IMR-90 (cell line): ENCODE data around the gene SHC4. TPM values are rescaled to one million over a fixed set of nuclear protein-coding genes. Genes with fewer than 3 reads are reported as not detected.

Experiments used
- ATAC-seq: fragments of 200-7000 bp; cut with Tn5 transposase; 2 replicates; pipeline ENCODE4 v1.9.1; 2020; ENCODE audit warnings: low read depth, mild to moderate bottlenecking, moderate library complexity
- BruUV-seq: library from RNA; stranded (reverse); fragments of 400-500 nt; replicated peaks from 2 replicates; lab custom pipeline; 2021; lab: Mats Ljungman, UMichigan
- CTCF ChIA-PET: fragments of 300-600 bp; formaldehyde crosslinking; extraction: SDS; loops from one replicate; lab custom pipeline; 2021; ENCODE audit warnings: antibody characterized with exemption; lab: Yijun Ruan, JAX
- POLR2A ChIA-PET: fragments of 300-600 bp; sonication (Branson Sonifier 250); formaldehyde crosslinking; loops from one replicate; lab custom pipeline; 2022; ENCODE audit warnings: antibody characterized with exemption; ENCODE audit not compliant: unreplicated experiment; lab: Charles Lee
- DNase-seq: peaks from one replicate; pipeline ENCODE4 v3.0.0; 2013
- H2AFZ ChIP-seq: replicated peaks from 2 replicates; pipeline ENCODE3; 2013; ENCODE audit warnings: low read length, mild to moderate bottlenecking; ENCODE audit not compliant: poor library complexity
- H2AK5ac ChIP-seq: 2 replicates; pipeline ENCODE4 v1.6.1; 2013; ENCODE audit warnings: low read depth, low read length, inconsistent platforms
- H2AK9ac ChIP-seq: replicated peaks from 2 replicates; pipeline ENCODE3; 2013; ENCODE audit warnings: mild to moderate bottlenecking, low read depth, low read length, moderate library complexity; ENCODE audit not compliant: poor library complexity
- H2BK120ac ChIP-seq: 2 replicates; pipeline ENCODE4 v1.6.1; 2013; ENCODE audit warnings: low read depth, low read length, inconsistent platforms
- H2BK15ac ChIP-seq: 3 replicates; pipeline ENCODE4 v1.6.1; 2013; ENCODE audit warnings: low read depth, low read length, inconsistent platforms
- H2BK20ac ChIP-seq: 2 replicates; pipeline ENCODE4 v1.6.1; 2013; ENCODE audit warnings: low read depth, mild to moderate bottlenecking, inconsistent platforms, low read length, moderate library complexity
- H2BK5ac ChIP-seq: 2 replicates; pipeline ENCODE4 v1.6.1; 2013; ENCODE audit warnings: mild to moderate bottlenecking, low read depth, low read length, inconsistent platforms; ENCODE audit not compliant: poor library complexity, severe bottlenecking
- H3K14ac ChIP-seq: replicated peaks from 2 replicates; pipeline ENCODE4 v1.6.1; 2013; ENCODE audit warnings: low read depth, low read length, inconsistent platforms
- H3K18ac ChIP-seq: 2 replicates; pipeline ENCODE4 v1.6.1; 2013; ENCODE audit warnings: low read depth, low read length, control low read depth
- H3K23ac ChIP-seq: 2 replicates; pipeline ENCODE4 v1.6.1; 2013; ENCODE audit warnings: low read depth, low read length, inconsistent platforms
- H3K27ac ChIP-seq: 2 replicates; pipeline ENCODE4 v1.5.1; 2013; ENCODE audit warnings: mild to moderate bottlenecking, control low read depth, low read length; ENCODE audit not compliant: insufficient read depth
- H3K27me3 ChIP-seq: 2 replicates; pipeline ENCODE4 v1.6.1; 2013; ENCODE audit warnings: low read length; ENCODE audit not compliant: control insufficient read depth, insufficient read depth
- H3K36me3 ChIP-seq: 2 replicates; pipeline ENCODE4 v1.6.1; 2013; ENCODE audit warnings: low read length, mixed read lengths; ENCODE audit not compliant: control insufficient read depth, insufficient read depth
- H3K4ac ChIP-seq: 2 replicates; pipeline ENCODE4 v1.6.1; 2013; ENCODE audit warnings: low read depth, low read length, inconsistent platforms
- H3K4me1 ChIP-seq: 2 replicates; pipeline ENCODE4 v1.6.1; 2013; ENCODE audit warnings: low read length, mixed read lengths; ENCODE audit not compliant: control insufficient read depth, insufficient read depth
- H3K4me2 ChIP-seq: 2 replicates; pipeline ENCODE4 v1.6.1; 2013; ENCODE audit warnings: low read depth, mild to moderate bottlenecking, control low read depth, low read length, moderate library complexity
- H3K4me3 ChIP-seq: 2 replicates; pipeline ENCODE4 v1.5.1; 2013; ENCODE audit warnings: low read depth, mild to moderate bottlenecking, control low read depth, low read length, moderate library complexity; ENCODE audit not compliant: insufficient read depth
- H3K56ac ChIP-seq: 2 replicates; pipeline ENCODE4 v1.6.1; 2013; ENCODE audit warnings: low read length, inconsistent platforms; ENCODE audit not compliant: insufficient read depth; ENCODE audit errors: extremely low read depth
- H3K79me1 ChIP-seq, 2 experiments: 2 replicates each; pipeline ENCODE4 v1.6.1; 2013; ENCODE audit warnings: low read length in 2 of 2, inconsistent platforms in 1 of 2, low read depth in 1 of 2
- H3K9ac ChIP-seq: 2 replicates; pipeline ENCODE4 v1.6.1; 2013; ENCODE audit warnings: low read depth, low read length, control low read depth
- H3K9me1 ChIP-seq: 2 replicates; pipeline ENCODE4 v1.6.1; 2013; ENCODE audit warnings: low read length, inconsistent platforms; ENCODE audit not compliant: insufficient read depth
- H3K9me3 ChIP-seq: 2 replicates; pipeline ENCODE4 v1.6.1; 2013; ENCODE audit warnings: low read length; ENCODE audit not compliant: control insufficient read depth, insufficient read depth
- H4K20me1 ChIP-seq: 2 replicates; pipeline ENCODE4 v1.6.1; 2013; ENCODE audit warnings: low read length, inconsistent platforms; ENCODE audit not compliant: insufficient read depth
- H4K5ac ChIP-seq: 2 replicates; pipeline ENCODE4 v1.6.1; 2013; ENCODE audit warnings: mild to moderate bottlenecking, low read depth, low read length, control low read depth
- H4K8ac ChIP-seq, 2 experiments: 2 replicates each; pipeline ENCODE4 v1.6.1; 2013; ENCODE audit warnings: low read depth in 2 of 2, low read length in 2 of 2, control low read depth in 1 of 2, inconsistent platforms in 1 of 2
- H4K91ac ChIP-seq: 2 replicates; pipeline ENCODE4 v1.6.1; 2013; ENCODE audit warnings: low read depth, low read length, inconsistent platforms; ENCODE audit not compliant: insufficient read depth
- BHLHE40 ChIP-seq: fragments of 150-350 bp; IDR thresholded peaks from 2 replicates; pipeline ENCODE4 v1.6.1; 2016; ENCODE audit warnings: mild to moderate bottlenecking, low read depth, low read length
- CEBPB ChIP-seq: IDR thresholded peaks from 2 replicates; pipeline ENCODE4 v1.6.1; 2012; ENCODE audit warnings: low read depth, low read length, improper control_type of control experiment
- CHD1 ChIP-seq: IDR thresholded peaks from 2 replicates; pipeline ENCODE4 v1.6.1; 2012; ENCODE audit warnings: low read depth, low read length, improper control_type of control experiment
- CTCF ChIP-seq: conservative IDR thresholded peaks from 2 replicates; pipeline ENCODE4 v1.5.1; 2012; ENCODE audit warnings: mild to moderate bottlenecking, low read depth, low read length, improper control_type of control experiment
- FOS ChIP-seq: fragments of 150-350 bp; IDR thresholded peaks from 2 replicates; pipeline ENCODE4 v1.6.1; 2016; ENCODE audit warnings: low read depth, low read length
- MAFK ChIP-seq: IDR thresholded peaks from 2 replicates; pipeline ENCODE4 v1.6.1; 2012; ENCODE audit warnings: low read depth, low read length, improper control_type of control experiment
- MAZ ChIP-seq: IDR thresholded peaks from 2 replicates; pipeline ENCODE4 v1.6.1; 2012; ENCODE audit warnings: low read depth, mild to moderate bottlenecking, low read length, improper control_type of control experiment, moderate library complexity, borderline replicate concordance
- NFE2L2 ChIP-seq: fragments of 150-350 bp; IDR thresholded peaks from 2 replicates; pipeline ENCODE4 v1.6.1; 2016; ENCODE audit warnings: low read depth, mild to moderate bottlenecking, low read length
- POLR2A ChIP-seq: IDR thresholded peaks from 2 replicates; pipeline ENCODE4 v1.6.1; 2012; ENCODE audit warnings: mild to moderate bottlenecking, low read depth, low read length
- RAD21 ChIP-seq: IDR thresholded peaks from 2 replicates; pipeline ENCODE4 v1.6.1; 2012; ENCODE audit warnings: low read length, improper control_type of control experiment
- RCOR1 ChIP-seq: IDR thresholded peaks from 2 replicates; pipeline ENCODE4 v1.6.1; 2012; ENCODE audit warnings: mild to moderate bottlenecking, low read length, improper control_type of control experiment; ENCODE audit not compliant: insufficient replicate concordance
- SMC3 ChIP-seq: fragments of 150-350 bp; IDR thresholded peaks from 2 replicates; pipeline ENCODE4 v1.6.1; 2016; ENCODE audit warnings: low read depth, mild to moderate bottlenecking, antibody characterized with exemption, low read length, moderate library complexity
- WGBS, 2 experiments: methylation state at CpG; one replicate each; pipeline versions ENCODE4 v1.1.5 to v1.1.7; 2013; ENCODE audit warnings: missing lambda C conversion rate in 2 of 2; ENCODE audit not compliant: insufficient read length in 1 of 2; ENCODE audit errors: extremely low coverage in 2 of 2; 5-methylcytosine and 5-hydroxymethylcytosine counted together
- dilution Hi-C: fragments of 300-500 bp; cut with HindIII; formaldehyde crosslinking; loops from one replicate; pipeline ENCODE4 v1.14.3; 2018; ENCODE audit warnings: low sequenced_read_pairs; ENCODE audit not compliant: unreplicated experiment
- in situ Hi-C: fragments of 300-500 bp; cut with MboI; formaldehyde crosslinking; loops from 3 replicates; pipeline ENCODE4 v1.14.3; 2019; ENCODE audit warnings: low sequenced_read_pairs, inconsistent platforms, mixed read lengths
- intact Hi-C: fragments of 100-400 bp; cut with micrococcal nuclease; formaldehyde crosslinking; loops from 2 replicates; pipeline ENCODE4 v1.10.0; 2022
- polyA plus RNA-seq, 3 experiments: library from polyadenylated mRNA; depleted of rRNA; stranded (reverse); fragments of >200 nt; gene quantifications; 2 replicates each; pipeline ENCODE4 v1.2.3, GENCODE V29; 2012; ENCODE audit warnings: low replicate concordance in 1 of 3
- total RNA-seq: library from RNA; depleted of rRNA; stranded (reverse); fragments of >200 nt; gene quantifications from 2 replicates; pipeline ENCODE4 v1.2.3, GENCODE V29; 2012
- TF ChIP-seq, protein P1 (sequence below): fragments of 150-350 bp; IDR thresholded peaks from 2 replicates; pipeline ENCODE4 v1.6.1; 2017; ENCODE audit warnings: mild to moderate bottlenecking, antibody characterized with exemption, low read length, low read depth
- TF ChIP-seq, protein P2 (sequence below): fragments of 150-350 bp; IDR thresholded peaks from 2 replicates; pipeline ENCODE4 v1.6.1; 2016; ENCODE audit warnings: low read depth, mild to moderate bottlenecking, low read length, moderate library complexity, borderline replicate concordance

SHC4 gene
- total and polyA plus RNA-seq, 2 of the 4 experiments (the other 2 are of a cell fraction): 0.91 to 2.7 TPM

GRCh38 chr15:48989170-48989569 is 25.5 kb upstream of the SHC4 start:
- Histone ChIP-seq H3K23ac (no peak overlapping the region), H4K8ac (no peak overlapping the region), H3K4me3 (no peak overlapping the region), H3K9me3 (no peaks in the 10 kb centered on the region), H2AK5ac (no peak overlapping the region), H2BK5ac (no peak overlapping the region), H3K79me1 (peaks cover 9 to 16% of the 10 kb centered on the region in 2 experiments; a peak in 3 of 4 replicates), H3K27ac (no peak overlapping the region), H3K56ac (no peak overlapping the region), H3K9ac (no peak overlapping the region), H4K5ac (no peak overlapping the region), H4K91ac (no peak overlapping the region), H3K4me1 (peaks cover 5% of the 10 kb centered on the region), H3K36me3 (peaks cover 20% of the 10 kb centered on the region), H3K4me2 (no peak overlapping the region), H3K27me3 (no peaks in the 10 kb centered on the region), H3K9me1 (0 out of 2 replicates have a peak, but pooled peaks cover 3% of the 10 kb centered on the region), H3K4ac (no peak overlapping the region), H2BK20ac (no peak overlapping the region), H3K14ac (no peak overlapping the region), H2AFZ (no peak overlapping the region), H2BK120ac (no peak overlapping the region), H4K20me1 (no peaks in the 10 kb centered on the region), H3K18ac (no peak overlapping the region), H2AK9ac (no peak overlapping the region), H2BK15ac (no peak overlapping the region)
- no TSS peak for BruUV-seq
- intact Hi-C loops (no loop called here), in situ Hi-C loops (no loop called here), dilution Hi-C loops (no loop called here)
- ATAC-seq (peak; percentile 40), DNase-seq (no peak)
- TF ChIP-seq MAFK: no peak
- TF ChIP-seq, protein P1, sequence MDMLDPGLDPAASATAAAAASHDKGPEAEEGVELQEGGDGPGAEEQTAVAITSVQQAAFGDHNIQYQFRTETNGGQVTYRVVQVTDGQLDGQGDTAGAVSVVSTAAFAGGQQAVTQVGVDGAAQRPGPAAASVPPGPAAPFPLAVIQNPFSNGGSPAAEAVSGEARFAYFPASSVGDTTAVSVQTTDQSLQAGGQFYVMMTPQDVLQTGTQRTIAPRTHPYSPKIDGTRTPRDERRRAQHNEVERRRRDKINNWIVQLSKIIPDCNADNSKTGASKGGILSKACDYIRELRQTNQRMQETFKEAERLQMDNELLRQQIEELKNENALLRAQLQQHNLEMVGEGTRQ: no peak
- TF ChIP-seq, protein P2, sequence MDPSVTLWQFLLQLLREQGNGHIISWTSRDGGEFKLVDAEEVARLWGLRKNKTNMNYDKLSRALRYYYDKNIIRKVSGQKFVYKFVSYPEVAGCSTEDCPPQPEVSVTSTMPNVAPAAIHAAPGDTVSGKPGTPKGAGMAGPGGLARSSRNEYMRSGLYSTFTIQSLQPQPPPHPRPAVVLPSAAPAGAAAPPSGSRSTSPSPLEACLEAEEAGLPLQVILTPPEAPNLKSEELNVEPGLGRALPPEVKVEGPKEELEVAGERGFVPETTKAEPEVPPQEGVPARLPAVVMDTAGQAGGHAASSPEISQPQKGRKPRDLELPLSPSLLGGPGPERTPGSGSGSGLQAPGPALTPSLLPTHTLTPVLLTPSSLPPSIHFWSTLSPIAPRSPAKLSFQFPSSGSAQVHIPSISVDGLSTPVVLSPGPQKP: no peak
- TF ChIP-seq NFE2L2: no peak
- TF ChIP-seq RCOR1: no peak
- TF ChIP-seq CHD1: no peak
- no peak for TF ChIP-seq CEBPB
- TF ChIP-seq BHLHE40: no peak
- no peak for TF ChIP-seq SMC3
- TF ChIP-seq CTCF: no peak
- no peak for TF ChIP-seq RAD21
- no peak for TF ChIP-seq MAZ
- no peak for TF ChIP-seq FOS
- no peak for TF ChIP-seq POLR2A
- ChIA-PET POLR2A (no interaction called here), CTCF (no interaction called here)
- 100% methylated on average over 1 of the region's 1 CpG; no CpG with 5 or more reads in 1 of the 2 experiments for WGBS, 2 experiments
